ENCODE measurements around the gene CENPM. TPM values are rescaled to one million over a fixed set of nuclear protein-coding genes. Genes with fewer than 3 reads are reported as not detected.

CENPM gene
- total RNA-seq (31.4 TPM), polyA plus RNA-seq (13.1 TPM)
- long read RNA-seq, donor 1, partial matches to known transcripts, result 0 of 3 reads
- long read RNA-seq, donor 1, other reads (novel, unspliced or antisense), result 0 of 3 reads
- long read RNA-seq, donor 2, transcript CENPM-201 (6 exons, 966 nt), result major isoform, 35 of 44 reads
- long read RNA-seq, donor 2, partial matches to known transcripts, result 0 of 44 reads
- long read RNA-seq, donor 2, other reads (novel, unspliced or antisense), result 0 of 44 reads
- long read RNA-seq, donor 3, transcript CENPM-201 (6 exons, 966 nt), result major isoform, 45 of 53 reads
- long read RNA-seq, donor 3, partial matches to known transcripts, result 0 of 53 reads
- long read RNA-seq, donor 3, other reads (novel, unspliced or antisense), result 0 of 53 reads
- long read RNA-seq, donor 4, transcript CENPM-201 (6 exons, 966 nt), result major isoform, 13 of 18 reads
- long read RNA-seq, donor 4, partial matches to known transcripts, result 0 of 18 reads
- long read RNA-seq, donor 4, other reads (novel, unspliced or antisense), result 0 of 18 reads
- long read RNA-seq, donor 5, transcript CENPM-201 (6 exons, 966 nt), result major isoform, 47 of 55 reads
- long read RNA-seq, donor 5, partial matches to known transcripts, result 0 of 55 reads
- long read RNA-seq, donor 5, other reads (novel, unspliced or antisense), result 0 of 55 reads
- long read RNA-seq, donor 6, transcript CENPM-201 (6 exons, 966 nt), result major isoform, 27 of 32 reads
- long read RNA-seq, donor 6, partial matches to known transcripts, result 0 of 32 reads
- long read RNA-seq, donor 6, other reads (novel, unspliced or antisense), result 0 of 32 reads
- long read RNA-seq, donor 7, transcript CENPM-201 (6 exons, 966 nt), result major isoform, 19 of 21 reads
- long read RNA-seq, donor 7, partial matches to known transcripts, result 0 of 21 reads
- long read RNA-seq, donor 7, other reads (novel, unspliced or antisense), result 0 of 21 reads
- long read RNA-seq, donor 8, transcript CENPM-201 (6 exons, 966 nt), result major isoform, 12 of 14 reads
- long read RNA-seq, donor 8, partial matches to known transcripts, result 0 of 14 reads
- long read RNA-seq, donor 8, other reads (novel, unspliced or antisense), result 0 of 14 reads
- long read RNA-seq, donor 9, transcript CENPM-201 (6 exons, 966 nt), result major isoform, 31 of 47 reads
- long read RNA-seq, donor 9, transcript CENPM-206 (5 exons, 818 nt), result minor isoform, 5 of 47 reads
- long read RNA-seq, donor 9, partial matches to known transcripts, result 8 of 47 reads
- long read RNA-seq, donor 9, other reads (novel, unspliced or antisense), result 0 of 47 reads
- long read RNA-seq, donor 10, transcript CENPM-201 (6 exons, 966 nt), result major isoform, 22 of 28 reads
- long read RNA-seq, donor 10, partial matches to known transcripts, result 0 of 28 reads
- long read RNA-seq, donor 10, other reads (novel, unspliced or antisense), result 0 of 28 reads

- DNase-seq (ENCODE audit: low read depth in 6 of 9, low spot score in 9 of 9), result peak; percentile 69 to 95 (median 86)
- H3K4me3 ChIP-seq (ENCODE audit: low read length in 2 of 2), result peak within 1 kb of the TSS; percentile 81 to 83
- H3K4me1 ChIP-seq (ENCODE audit: control insufficient read depth in 2 of 2, insufficient read depth in 2 of 2, low read length in 2 of 2), result peaks cover 3 to 30% of the 10 kb centered on the region in 2 donors
- H3K27me3 ChIP-seq (ENCODE audit: control insufficient read depth in 2 of 2, insufficient read depth in 1 of 2, low read length in 1 of 2), result no peaks in the 10 kb centered on the region
- peaks cover 10 to 26% of the 10 kb centered on the region in 2 donors for H3K36me3 ChIP-seq (ENCODE audit: control insufficient read depth in 2 of 2, insufficient read depth in 2 of 2, low read length in 1 of 2)
- H3K9me3 ChIP-seq (ENCODE audit: control insufficient read depth in 2 of 2, insufficient read depth in 1 of 2, low read length in 1 of 2), result no peaks in the 10 kb centered on the region
- WGBS, result 2% methylated on average over 56 of the region's 56 CpGs
- peak within 1 kb of the TSS in 1 of 2 donors; percentile 77 for H3K27ac ChIP-seq (ENCODE audit: low read depth in 1 of 2, low read length in 1 of 2)
These were observed at the start of gene CENPM for GRCh38 chr22:41946629-41947423. Gene CENPM, minus strand, starts transcription at chr22:41947152. Its CDS starts 76 bp downstream, at chr22:41947076.

GRCh38 chr22:41995211-41995610, 48.3 kb upstream of the CENPM start:
- Histone ChIP-seq H3K27ac (ENCODE audit: low read depth in 1 of 2, low read length in 1 of 2) (no peak overlapping the region), H3K9me3 (ENCODE audit: control insufficient read depth in 2 of 2, insufficient read depth in 1 of 2, low read length in 1 of 2) (peaks cover 0 to 8% of the 10 kb centered on the region in 2 donors), H3K4me1 (ENCODE audit: control insufficient read depth in 2 of 2, insufficient read depth in 2 of 2, low read length in 2 of 2) (peaks cover 12 to 15% of the 10 kb centered on the region in 2 donors), H3K4me3 (ENCODE audit: low read length in 2 of 2) (no peak overlapping the region), H3K27me3 (ENCODE audit: control insufficient read depth in 2 of 2, insufficient read depth in 1 of 2, low read length in 1 of 2) (peaks cover 0 to 25% of the 10 kb centered on the region in 2 donors), H3K36me3 (ENCODE audit: control insufficient read depth in 2 of 2, insufficient read depth in 2 of 2, low read length in 1 of 2) (no peaks in the 10 kb centered on the region)
- WGBS, result 91% methylated on average over 3 of the region's 3 CpGs
- no peak for DNase-seq (ENCODE audit: low read depth in 6 of 9, low spot score in 9 of 9)

- no peak for DNase-seq (ENCODE audit: low read depth in 6 of 9, low spot score in 9 of 9)
- Histone ChIP-seq H3K27ac (ENCODE audit: low read depth in 1 of 2, low read length in 1 of 2) (no peak overlapping the region), H3K4me3 (ENCODE audit: low read length in 2 of 2) (no peak overlapping the region), H3K9me3 (ENCODE audit: control insufficient read depth in 2 of 2, insufficient read depth in 1 of 2, low read length in 1 of 2) (no peaks in the 10 kb centered on the region), H3K4me1 (ENCODE audit: control insufficient read depth in 2 of 2, insufficient read depth in 2 of 2, low read length in 2 of 2) (no peaks in the 10 kb centered on the region), H3K36me3 (ENCODE audit: control insufficient read depth in 2 of 2, insufficient read depth in 2 of 2, low read length in 1 of 2) (no peaks in the 10 kb centered on the region), H3K27me3 (ENCODE audit: control insufficient read depth in 2 of 2, insufficient read depth in 1 of 2, low read length in 1 of 2) (peaks cover 0 to 16% of the 10 kb centered on the region in 2 donors)
- 96% methylated on average over 5 of the region's 5 CpGs for WGBS
These were observed 45.5 kb upstream of the CENPM start for GRCh38 chr22:41992496-41992895.

GRCh38 chr22:41991111-41991510, 44.2 kb upstream of the CENPM start:
- 97% methylated on average over 7 of the region's 7 CpGs for WGBS
- Histone ChIP-seq H3K27me3 (ENCODE audit: control insufficient read depth in 2 of 2, insufficient read depth in 1 of 2, low read length in 1 of 2) (peaks cover 0 to 8% of the 10 kb centered on the region in 2 donors), H3K4me1 (ENCODE audit: control insufficient read depth in 2 of 2, insufficient read depth in 2 of 2, low read length in 2 of 2) (no peaks in the 10 kb centered on the region), H3K4me3 (ENCODE audit: low read length in 2 of 2) (no peak overlapping the region), H3K36me3 (ENCODE audit: control insufficient read depth in 2 of 2, insufficient read depth in 2 of 2, low read length in 1 of 2) (no peaks in the 10 kb centered on the region), H3K9me3 (ENCODE audit: control insufficient read depth in 2 of 2, insufficient read depth in 1 of 2, low read length in 1 of 2) (no peaks in the 10 kb centered on the region), H3K27ac (ENCODE audit: low read depth in 1 of 2, low read length in 1 of 2) (no peak overlapping the region)
- DNase-seq (ENCODE audit: low read depth in 6 of 9, low spot score in 9 of 9), result no peak

- no peak overlapping the region for H3K4me3 ChIP-seq (ENCODE audit: low read length in 2 of 2)
- H3K9me3 ChIP-seq (ENCODE audit: control insufficient read depth in 2 of 2, insufficient read depth in 1 of 2, low read length in 1 of 2), result no peaks in the 10 kb centered on the region
- no peak for DNase-seq (ENCODE audit: low read depth in 6 of 9, low spot score in 9 of 9)
- WGBS, result 72% methylated on average over 4 of the region's 4 CpGs
- H3K4me1 ChIP-seq (ENCODE audit: control insufficient read depth in 2 of 2, insufficient read depth in 2 of 2, low read length in 2 of 2), result no peaks in the 10 kb centered on the region
- H3K36me3 ChIP-seq (ENCODE audit: control insufficient read depth in 2 of 2, insufficient read depth in 2 of 2, low read length in 1 of 2), result no peaks in the 10 kb centered on the region
- peaks cover 0 to 2% of the 10 kb centered on the region in 2 donors for H3K27me3 ChIP-seq (ENCODE audit: control insufficient read depth in 2 of 2, insufficient read depth in 1 of 2, low read length in 1 of 2)
- no peak overlapping the region for H3K27ac ChIP-seq (ENCODE audit: low read depth in 1 of 2, low read length in 1 of 2)
These were observed 42.3 kb upstream of the CENPM start for GRCh38 chr22:41989246-41989645.

DNA sequence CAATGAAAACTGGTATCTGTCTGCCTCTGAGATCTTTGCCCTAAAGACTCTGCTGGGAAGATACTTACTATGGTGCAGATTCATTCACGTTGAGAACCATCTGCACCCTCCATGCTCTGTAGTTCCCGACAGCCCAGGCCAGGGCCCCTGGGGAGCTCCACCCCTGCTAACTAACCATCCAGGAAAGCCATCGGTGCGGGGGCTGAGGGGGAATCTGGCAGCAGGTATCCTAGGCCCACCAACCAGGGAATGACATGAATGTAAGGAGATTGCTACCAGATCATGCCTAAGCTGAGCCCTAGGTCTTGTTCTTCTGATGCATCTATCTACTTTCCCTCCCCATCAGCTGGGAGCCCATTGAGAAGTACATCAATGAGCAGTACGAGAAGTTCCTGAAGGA, 40.3 kb upstream of the CENPM start:
- WGBS, result 97% methylated on average over 5 of the region's 5 CpGs
- H3K27ac ChIP-seq (ENCODE audit: low read depth in 1 of 2, low read length in 1 of 2), result no peak overlapping the region
- H3K4me3 ChIP-seq (ENCODE audit: low read length in 2 of 2), result no peak overlapping the region
- no peaks in the 10 kb centered on the region for H3K36me3 ChIP-seq (ENCODE audit: control insufficient read depth in 2 of 2, insufficient read depth in 2 of 2, low read length in 1 of 2)
- H3K27me3 ChIP-seq (ENCODE audit: control insufficient read depth in 2 of 2, insufficient read depth in 1 of 2, low read length in 1 of 2), result peaks cover 0 to 4% of the 10 kb centered on the region in 2 donors
- no peaks in the 10 kb centered on the region for H3K4me1 ChIP-seq (ENCODE audit: control insufficient read depth in 2 of 2, insufficient read depth in 2 of 2, low read length in 2 of 2)
- no peak for DNase-seq (ENCODE audit: low read depth in 6 of 9, low spot score in 9 of 9)
- no peaks in the 10 kb centered on the region for H3K9me3 ChIP-seq (ENCODE audit: control insufficient read depth in 2 of 2, insufficient read depth in 1 of 2, low read length in 1 of 2)

GRCh38 chr22:41983513-41984405, 36.8 kb upstream of the CENPM start:
- no peaks in the 10 kb centered on the region for H3K4me1 ChIP-seq (ENCODE audit: control insufficient read depth in 2 of 2, insufficient read depth in 2 of 2, low read length in 2 of 2)
- no peak for DNase-seq (ENCODE audit: low read depth in 6 of 9, low spot score in 9 of 9)
- H3K4me3 ChIP-seq (ENCODE audit: low read length in 2 of 2), result no peak overlapping the region
- 93% methylated on average over 6 of the region's 6 CpGs for WGBS
- H3K27ac ChIP-seq (ENCODE audit: low read depth in 1 of 2, low read length in 1 of 2), result no peak overlapping the region
- H3K27me3 ChIP-seq (ENCODE audit: control insufficient read depth in 2 of 2, insufficient read depth in 1 of 2, low read length in 1 of 2), result peaks cover 0 to 17% of the 10 kb centered on the region in 2 donors
- no peaks in the 10 kb centered on the region for H3K36me3 ChIP-seq (ENCODE audit: control insufficient read depth in 2 of 2, insufficient read depth in 2 of 2, low read length in 1 of 2)
- H3K9me3 ChIP-seq (ENCODE audit: control insufficient read depth in 2 of 2, insufficient read depth in 1 of 2, low read length in 1 of 2), result no peaks in the 10 kb centered on the region
